Stimulated activated CD8-positive, alpha-beta memory T cell treated with anti-CD3 and anti-CD28 coated beads, Interleukin-7, amount 100 ng/mL, for 1 hour (primary cell): ENCODE results near the gene ZRSR2.

ENCODE experiments used
- DNase-seq, 2 donors: peaks; one replicate each; pipeline ENCODE4 v3.0.0-alpha.2; 2020; ENCODE audit warnings: low read depth in 2 of 2

Gene ZRSR2

DNA sequence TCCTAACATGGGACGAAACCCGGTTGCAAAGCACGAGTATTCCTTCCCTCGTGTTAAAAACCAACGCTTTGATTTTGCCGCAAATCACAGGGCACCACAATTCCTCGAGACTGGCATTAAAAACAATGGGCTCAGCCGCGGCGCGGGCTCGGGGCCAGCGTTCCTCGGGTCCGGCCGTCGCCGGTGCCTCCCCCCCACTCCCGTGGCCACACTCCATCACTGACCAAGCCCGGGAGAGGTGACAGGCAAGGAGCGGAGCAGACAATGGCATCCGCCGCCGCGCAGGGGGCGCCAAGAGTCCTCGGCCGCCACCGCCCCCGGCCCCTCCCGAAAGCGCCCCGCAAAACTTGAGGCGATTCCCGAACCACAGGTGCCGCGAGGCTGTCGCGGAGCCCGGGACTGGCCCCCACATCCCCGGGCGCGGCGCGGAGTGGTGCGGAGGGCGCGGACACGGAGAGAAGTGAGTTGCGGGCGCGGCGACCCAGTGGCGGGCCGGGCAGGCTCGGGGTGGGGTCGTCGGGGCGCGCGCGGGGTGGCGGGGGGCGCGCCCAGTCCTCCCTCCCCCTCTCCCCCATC, 63.9 kb downstream of the ZRSR2 start:
- peak; percentile 8 to 13 for DNase-seq

GRCh38 chrX:15854712-15855567, 64.7 kb downstream of the ZRSR2 start, which contains the start of gene AP1S2:
AP1S2 (minus strand) TSS chrX:15854813; CDS start chrX:15852524, 2,289 bp downstream.
- peak; percentile 79 to 96 for DNase-seq

- no peak for DNase-seq
Observed at GRCh38 chrX:15855568-15856221, 65.4 kb downstream of the ZRSR2 start.

DNA sequence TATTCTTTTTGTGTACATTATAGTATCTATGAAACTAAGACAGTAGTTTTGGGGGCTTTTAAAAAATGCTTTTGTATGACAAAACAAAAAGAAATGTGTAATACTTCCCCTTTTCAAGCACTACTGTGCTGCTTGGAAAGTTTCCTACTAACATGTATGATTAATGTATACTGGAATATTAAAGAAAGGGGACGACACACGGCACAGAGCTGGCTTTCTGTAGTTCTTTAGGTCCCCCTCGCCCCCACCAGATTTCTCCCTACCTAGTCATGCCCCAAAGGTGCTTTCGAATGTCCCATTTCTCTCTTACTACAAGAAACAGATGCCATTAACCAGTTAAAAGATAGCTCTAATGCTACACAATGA, 65.9 kb downstream of the ZRSR2 start:
- no peak for DNase-seq

GRCh38 chrX:15856636-15857035, 66.4 kb downstream of the ZRSR2 start:
- DNase-seq, result no peak

DNA sequence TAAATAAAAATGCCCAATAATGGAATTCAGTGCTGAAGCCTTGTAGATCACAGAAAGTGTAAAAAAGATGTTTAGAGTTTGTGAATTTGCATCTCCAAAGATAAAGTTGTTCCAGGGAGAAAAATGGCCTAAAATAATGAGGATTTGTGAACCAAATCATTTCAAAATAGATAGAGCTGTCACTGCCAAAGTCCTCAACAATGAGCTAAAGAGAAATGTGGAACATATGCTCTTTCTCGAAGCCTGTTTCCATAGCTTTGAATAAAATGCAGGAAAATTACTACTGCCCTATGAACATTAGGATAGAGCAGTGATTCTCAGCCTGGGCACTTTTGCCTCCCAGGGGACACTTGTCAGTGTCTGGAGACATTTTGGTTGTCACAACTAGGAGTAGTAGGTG, 67.8 kb downstream of the ZRSR2 start:
- no peak for DNase-seq

DNA sequence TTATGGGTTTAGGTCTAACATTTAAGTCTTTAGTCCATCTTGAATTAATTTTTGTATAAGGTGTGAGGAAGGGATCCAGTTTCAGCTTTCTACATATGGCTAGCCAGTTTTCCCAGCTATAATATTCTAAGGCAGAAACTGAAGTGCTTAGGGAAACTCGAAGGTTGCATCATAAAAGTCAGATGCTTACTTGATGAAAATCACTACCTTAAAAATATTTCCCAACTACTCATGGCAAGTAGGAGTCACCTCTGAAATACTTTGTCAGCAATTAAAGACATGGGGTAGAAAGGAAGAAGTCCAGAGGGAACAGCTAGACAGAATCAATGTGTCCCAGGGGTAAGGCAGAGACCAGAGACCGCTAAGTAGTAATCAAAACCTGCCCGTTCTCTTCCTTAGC, 70.6 kb downstream of the ZRSR2 start:
- DNase-seq, result no peak

DNA sequence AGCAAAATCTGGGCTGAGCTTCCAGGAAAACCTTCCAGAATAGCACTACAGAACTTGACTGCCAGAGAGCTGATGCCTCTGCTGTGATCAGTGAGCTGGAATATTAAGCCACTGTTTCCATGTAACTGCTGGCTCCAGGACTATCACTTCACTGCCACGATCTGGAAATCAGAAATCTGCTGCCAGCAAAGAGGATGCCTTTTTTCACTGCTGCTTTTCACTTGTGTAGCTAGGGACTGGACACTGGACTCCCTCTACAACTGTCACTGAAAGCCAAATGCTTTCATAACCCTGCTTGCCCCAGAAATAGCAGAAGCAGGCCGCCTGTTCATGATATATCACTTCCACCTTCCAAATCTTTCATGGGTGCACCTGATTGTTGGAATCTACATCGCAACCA, 73.7 kb downstream of the ZRSR2 start:
- DNase-seq, result no peak

GRCh38 chrX:15864629-15865028, 74.3 kb downstream of the ZRSR2 start:
- DNase-seq, result no peak

DNA sequence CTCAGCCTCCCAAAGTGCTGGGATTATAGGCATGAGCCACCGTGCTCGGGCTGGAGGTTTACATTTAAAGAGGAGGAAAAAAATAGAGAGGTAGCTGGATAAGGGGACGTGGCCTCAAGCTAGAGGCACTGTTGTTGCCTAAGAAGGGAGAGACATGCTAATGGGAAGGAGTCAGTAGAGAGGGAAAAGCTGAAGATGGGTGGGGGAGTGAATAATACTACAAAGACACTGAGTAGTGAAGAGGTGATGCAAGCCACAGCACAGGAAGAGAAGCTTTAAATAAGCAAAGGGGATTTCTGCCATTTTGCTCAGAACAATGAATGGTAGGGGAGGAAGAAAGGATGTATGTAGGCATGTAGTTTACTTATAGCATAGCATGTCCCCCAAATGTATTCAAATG, 75.9 kb downstream of the ZRSR2 start:
- DNase-seq, result no peak

DNA sequence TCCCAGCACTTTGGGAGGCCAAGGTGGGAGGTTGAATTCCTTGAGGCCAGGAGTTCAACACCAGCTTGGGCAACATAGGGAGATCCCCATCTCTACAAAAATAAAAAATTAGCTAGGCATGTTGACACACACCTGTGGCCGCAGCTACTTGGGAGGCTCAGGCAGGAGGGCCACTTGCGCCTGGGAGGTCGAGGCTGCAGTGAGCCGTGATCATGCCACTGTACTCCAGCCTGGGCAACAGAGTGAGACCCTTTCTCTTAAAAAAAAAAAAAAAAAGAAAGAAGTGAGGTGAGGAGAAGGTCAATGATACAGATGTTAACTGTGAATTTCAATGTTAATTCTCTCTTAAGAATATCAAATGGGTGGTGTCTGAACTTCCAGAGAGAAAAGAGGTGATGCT, 79.4 kb downstream of the ZRSR2 start:
- DNase-seq, result no peak

DNA sequence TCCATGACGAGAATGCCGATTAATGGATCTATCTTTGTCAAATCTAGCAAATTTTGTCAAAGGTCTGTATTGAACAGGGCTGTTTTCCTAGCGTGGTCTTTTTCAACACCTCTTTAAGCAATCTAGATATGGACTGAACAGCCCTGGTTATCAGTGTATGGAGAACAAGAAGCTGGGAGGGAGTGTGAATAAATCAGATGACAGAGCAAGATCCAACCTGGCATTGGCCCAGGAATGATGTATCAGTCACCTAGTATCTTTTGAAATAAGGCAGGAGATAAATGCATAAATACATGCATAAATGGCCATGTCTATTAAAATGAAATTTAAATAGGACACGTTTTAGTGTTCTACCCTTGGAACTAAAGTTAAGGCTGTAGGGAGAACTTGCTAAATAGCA, 80.0 kb downstream of the ZRSR2 start:
- no peak for DNase-seq
